HG02759 (cell line): ENCODE measurements around the gene CCNB3.

Experiments
- ATAC-seq: cut with Tn5 transposase; IDR thresholded peaks from one replicate; pipeline ENCODE4 v1.9.1; 2021; ENCODE audit warnings: mild to moderate bottlenecking, moderate library complexity; ENCODE audit not compliant: unreplicated experiment

Gene CCNB3

DNA sequence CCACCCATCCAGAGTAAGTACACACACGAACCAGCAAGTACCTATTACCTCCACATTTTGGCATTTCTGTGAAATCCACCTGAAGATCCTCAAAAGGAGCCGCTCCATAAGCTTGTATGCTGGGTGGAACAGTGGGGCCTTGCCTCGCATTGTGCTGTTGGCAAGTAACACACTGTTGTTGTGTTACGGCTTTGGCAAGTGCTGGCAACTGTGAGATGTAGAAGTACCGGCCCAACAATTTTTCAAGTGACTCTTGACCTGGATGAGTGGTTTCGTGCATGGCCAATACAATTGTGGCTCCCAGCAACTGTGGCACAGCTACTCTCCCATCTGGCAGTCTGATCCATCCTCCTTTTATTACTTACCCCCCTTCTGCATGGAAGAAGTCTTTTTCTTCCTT is 128.7 kb downstream of the CCNB3 start:
- ATAC-seq = no peak

DNA sequence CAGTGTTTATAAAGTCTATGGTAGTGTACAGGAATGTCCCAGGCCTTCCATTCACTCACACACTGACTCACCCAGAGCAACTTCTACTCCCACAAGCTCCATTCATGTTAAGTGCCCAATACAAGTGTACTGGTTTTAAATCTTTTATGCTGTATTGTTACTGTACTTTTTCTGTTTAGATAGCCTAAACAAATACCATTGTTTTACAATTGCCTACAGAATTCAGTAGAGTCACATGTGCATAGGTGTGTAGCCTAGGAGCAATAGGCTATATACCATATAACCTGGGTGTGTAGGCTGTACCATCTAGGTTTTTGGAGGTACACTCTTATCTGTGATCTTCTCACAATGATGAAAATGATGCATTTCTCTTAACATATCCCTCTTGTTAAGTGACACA is 139.4 kb downstream of the CCNB3 start:
- ATAC-seq = no peak

DNA sequence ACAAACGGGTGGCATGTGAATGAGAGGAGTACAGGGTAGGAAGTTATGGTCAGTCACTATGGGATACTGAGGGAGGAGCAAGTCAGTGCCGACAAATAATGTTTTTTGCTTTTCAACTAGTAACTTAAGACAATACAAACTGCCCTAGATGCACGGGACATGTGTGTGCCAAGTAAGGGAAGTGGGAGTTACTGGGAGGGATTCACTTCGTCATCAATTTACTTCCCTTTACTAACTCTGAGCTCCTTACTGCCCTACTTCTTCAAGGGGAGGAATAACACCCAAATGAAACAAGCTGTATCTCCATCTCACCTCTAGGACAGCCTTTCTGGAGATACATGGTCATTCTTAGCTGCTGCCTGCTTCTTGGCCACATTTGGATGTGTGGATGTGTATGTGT is 168.4 kb downstream of the CCNB3 start:
- no peak for ATAC-seq

DNA sequence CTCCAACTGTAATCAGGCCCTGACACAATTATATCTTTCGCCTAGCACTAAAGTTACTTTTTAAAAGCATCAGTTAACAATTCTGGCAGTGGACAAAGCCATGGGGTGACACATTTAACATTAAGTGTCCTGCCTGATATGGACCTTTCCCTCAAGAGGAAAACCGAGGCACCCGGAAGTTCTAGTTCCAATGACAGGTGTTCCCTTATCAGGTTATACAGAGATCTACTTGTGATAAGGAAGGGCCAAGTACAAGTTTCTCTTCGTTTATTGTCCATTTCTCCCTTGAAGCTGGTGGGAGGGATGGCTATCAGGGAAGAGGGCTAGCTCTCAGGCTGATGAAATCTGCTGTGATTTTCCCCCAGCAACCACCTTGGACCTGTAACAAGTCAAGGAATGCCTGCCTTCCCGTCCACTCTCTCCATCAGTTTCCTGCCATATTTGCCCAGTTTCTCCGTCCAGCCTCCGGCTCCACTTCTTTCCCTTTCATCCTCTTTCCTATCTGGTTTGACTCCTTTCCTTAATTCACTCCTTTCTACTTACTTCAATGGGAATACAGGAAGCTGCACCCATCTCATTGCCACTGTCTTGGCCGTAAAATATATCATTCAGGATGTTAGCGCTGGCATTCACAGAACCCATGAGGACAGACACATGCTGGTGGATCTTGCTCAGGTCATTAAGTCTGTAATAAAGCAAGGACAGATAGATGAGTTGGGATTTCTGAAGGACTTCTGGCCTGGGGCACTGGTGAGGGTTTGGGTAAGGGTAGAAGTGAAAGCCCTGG is 171.1 kb downstream of the CCNB3 start:
- no peak for ATAC-seq

DNA sequence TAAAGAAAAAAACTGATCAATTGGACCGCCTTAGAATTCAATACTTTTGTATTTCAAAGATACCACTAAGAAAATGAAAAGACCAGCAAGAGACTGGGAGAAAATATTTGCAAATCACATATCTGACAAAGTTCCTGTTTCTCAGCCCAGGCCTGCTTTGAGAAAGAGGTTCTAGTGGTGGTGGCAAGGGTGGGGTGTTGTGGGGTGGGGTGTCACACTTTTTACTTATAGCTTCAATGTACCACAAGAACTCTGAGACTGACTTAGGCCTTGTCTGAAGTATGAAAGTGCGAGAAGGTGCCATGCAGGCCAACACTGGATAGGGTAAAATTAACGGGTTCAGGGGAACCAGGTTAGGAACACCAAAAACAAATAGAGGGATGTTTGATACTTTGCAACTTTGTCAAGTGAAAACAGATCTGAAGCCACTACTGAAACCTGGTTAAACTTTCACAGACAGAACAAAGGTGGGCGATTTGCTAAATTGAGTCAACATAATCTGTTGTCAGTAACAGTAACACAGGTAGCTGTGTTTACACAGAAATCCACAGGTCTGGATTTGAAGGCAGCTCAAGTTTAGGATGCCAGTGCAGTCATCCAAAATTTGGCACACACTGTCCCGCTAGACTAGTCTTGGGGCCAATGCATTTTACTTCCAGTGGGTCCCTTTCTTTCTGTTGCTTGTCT is 177.3 kb downstream of the CCNB3 start:
- ATAC-seq = no peak

DNA sequence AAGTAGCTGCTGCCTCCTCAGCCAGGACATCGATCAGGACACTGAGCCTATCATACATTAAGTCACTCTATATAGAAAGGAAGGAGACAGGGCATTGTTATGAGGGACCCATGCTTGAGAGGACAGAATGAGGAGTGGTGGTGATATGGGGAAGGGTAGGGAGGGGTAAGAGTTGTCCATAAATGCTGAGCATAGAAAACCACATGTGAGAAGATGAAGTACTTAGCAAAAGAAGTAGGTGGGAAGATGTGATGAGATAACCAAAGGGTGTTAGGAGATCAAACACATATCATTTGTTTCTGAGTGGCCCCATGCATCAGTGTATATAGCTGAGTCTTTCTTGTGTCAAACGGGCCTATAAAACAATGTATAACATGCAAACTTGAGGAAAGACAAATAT is 182.0 kb downstream of the CCNB3 start:
- ATAC-seq = no peak

DNA sequence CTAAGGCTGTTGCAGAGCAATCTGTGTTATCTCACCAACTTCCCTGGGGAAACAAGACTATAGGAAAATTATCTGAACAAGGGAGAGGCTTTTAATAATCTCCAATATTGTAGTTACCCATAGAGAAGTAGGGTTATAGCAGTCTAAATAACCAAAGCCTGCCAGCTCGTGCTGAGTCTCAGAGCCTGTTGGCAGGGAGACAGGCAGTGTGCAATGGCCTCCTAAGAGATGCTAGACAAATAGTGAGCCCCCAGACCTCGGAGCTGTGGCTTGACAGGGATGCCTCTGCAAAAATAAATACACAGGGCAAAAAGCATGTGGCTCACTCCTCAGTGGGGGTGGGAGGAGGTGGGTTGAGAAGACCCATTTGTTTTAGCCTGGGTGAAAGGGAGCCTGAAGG is 189.3 kb downstream of the CCNB3 start:
- ATAC-seq = no peak
